ENCODE data around the gene TMEM92.

GRCh38 chr17:50274897-50275221 lies 593 bp downstream of the TMEM92 start:
- TF ChIP-seq CTCF (IDR thresholded peaks at IDR 0.05; ENCODE audit: low read depth, low read length, missing input control) (no peak), RAD21 (IDR thresholded peaks at IDR 0.05) (no peak)
- TF ChIP-seq, protein P1, sequence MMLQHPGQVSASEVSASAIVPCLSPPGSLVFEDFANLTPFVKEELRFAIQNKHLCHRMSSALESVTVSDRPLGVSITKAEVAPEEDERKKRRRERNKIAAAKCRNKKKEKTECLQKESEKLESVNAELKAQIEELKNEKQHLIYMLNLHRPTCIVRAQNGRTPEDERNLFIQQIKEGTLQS (IDR thresholded peaks at IDR 0.05) = no peak

Data from liver (tissue), 3 donors.